Measurements from ENCODE around the gene GTSE1. TPM values are rescaled to one million over a fixed set of nuclear protein-coding genes. Genes with fewer than 3 reads are reported as not detected.
A peak's percentile ranks its signal among the peaks of the same experiment; 100 is the strongest.

Gene GTSE1
- total RNA-seq, 1 experiment from 2014 or later = 42.6 TPM

DNA sequence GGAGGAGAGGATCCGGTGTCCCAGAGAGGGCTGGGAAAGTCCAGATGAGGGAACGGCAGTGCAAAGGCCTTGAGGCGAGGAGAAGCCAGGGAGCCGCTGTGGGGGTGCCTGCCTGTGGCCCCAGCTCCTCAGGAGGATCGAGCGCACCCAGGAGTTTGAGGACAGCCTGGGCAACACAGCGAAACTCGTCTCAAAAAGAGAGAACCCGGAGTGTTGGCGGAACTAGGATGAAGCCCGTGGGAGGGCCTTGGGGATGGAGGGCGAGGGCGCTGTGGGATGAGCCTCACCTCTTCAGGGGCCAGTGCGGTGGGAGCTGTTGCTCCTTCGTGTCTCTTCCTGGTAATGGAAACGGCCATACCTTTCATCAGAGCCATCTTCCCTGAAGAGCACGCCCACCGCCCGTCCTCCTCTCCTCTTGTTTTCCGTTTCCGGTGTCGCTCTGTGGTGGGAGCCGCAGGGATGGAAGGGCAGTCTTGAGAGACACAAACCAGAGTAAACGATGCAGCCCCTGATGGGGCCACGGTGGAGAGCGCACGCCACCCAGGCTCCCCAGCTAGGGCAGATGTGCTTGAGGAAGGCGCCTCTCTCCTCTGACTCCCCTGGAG is 54.6 kb downstream of the GTSE1 start:
- Mint-ChIP-seq H3K36me3 (ENCODE audit: insufficient read depth in 1 of 3, low read depth in 3 of 3) (peaks cover 29 to 90% (median 73%) of the 10 kb centered on the region in 3 experiments; a peak in 6 of 7 replicates), H3K4me1 (no peaks in the 10 kb centered on the region), H3K9me3 (no peaks in the 10 kb centered on the region), H3K27ac (peak overlapping the region; percentile 28 to 82 (median 48); a peak in 3 of 7 replicates), H3K4me3 (no peak overlapping the region), H3K27me3 (ENCODE audit: low read depth) (no peaks in the 10 kb centered on the region)
- H3K9me3 ChIP-seq (ENCODE audit: control insufficient read depth, low read depth, low read length) = no peaks in the 10 kb centered on the region
- no peak overlapping the region for H2BK15ac ChIP-seq (ENCODE audit: low read depth, low read length)
- H3K4me1 ChIP-seq (ENCODE audit: insufficient read depth, low read length) = no peaks in the 10 kb centered on the region
- H2BK20ac ChIP-seq (ENCODE audit: low read depth, low read length, poor library complexity, severe bottlenecking) = no peak overlapping the region
- H2BK5ac ChIP-seq (ENCODE audit: insufficient read length, low read length) = no peak overlapping the region
- H3K79me2 ChIP-seq (ENCODE audit: insufficient read depth, low read length) = 0 out of 2 replicates have a peak, but pooled peaks cover 2% of the 10 kb centered on the region
- H3T11ph ChIP-seq (ENCODE audit: low read length) = no peak overlapping the region
- no peak overlapping the region for H4K5ac ChIP-seq (ENCODE audit: insufficient read length, low read depth, low read length)
- TF ChIP-seq, protein P1, sequence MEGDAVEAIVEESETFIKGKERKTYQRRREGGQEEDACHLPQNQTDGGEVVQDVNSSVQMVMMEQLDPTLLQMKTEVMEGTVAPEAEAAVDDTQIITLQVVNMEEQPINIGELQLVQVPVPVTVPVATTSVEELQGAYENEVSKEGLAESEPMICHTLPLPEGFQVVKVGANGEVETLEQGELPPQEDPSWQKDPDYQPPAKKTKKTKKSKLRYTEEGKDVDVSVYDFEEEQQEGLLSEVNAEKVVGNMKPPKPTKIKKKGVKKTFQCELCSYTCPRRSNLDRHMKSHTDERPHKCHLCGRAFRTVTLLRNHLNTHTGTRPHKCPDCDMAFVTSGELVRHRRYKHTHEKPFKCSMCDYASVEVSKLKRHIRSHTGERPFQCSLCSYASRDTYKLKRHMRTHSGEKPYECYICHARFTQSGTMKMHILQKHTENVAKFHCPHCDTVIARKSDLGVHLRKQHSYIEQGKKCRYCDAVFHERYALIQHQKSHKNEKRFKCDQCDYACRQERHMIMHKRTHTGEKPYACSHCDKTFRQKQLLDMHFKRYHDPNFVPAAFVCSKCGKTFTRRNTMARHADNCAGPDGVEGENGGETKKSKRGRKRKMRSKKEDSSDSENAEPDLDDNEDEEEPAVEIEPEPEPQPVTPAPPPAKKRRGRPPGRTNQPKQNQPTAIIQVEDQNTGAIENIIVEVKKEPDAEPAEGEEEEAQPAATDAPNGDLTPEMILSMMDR (conservative IDR thresholded peaks at IDR 0.05) = no peak
- no peak overlapping the region for H3K4me2 ChIP-seq (ENCODE audit: insufficient read depth, insufficient read length, low read length)
- H3K14ac ChIP-seq (ENCODE audit: insufficient read depth, low read length) = no peak overlapping the region
- H3K4ac ChIP-seq (ENCODE audit: low read depth, low read length) = no peak overlapping the region
- H3K79me1 ChIP-seq (ENCODE audit: insufficient read depth, low read depth, low read length, poor library complexity, severe bottlenecking) = no peaks in the 10 kb centered on the region
- no CpG with 5 or more reads among the region's 28 CpGs for WGBS (ENCODE audit: extremely low coverage, insufficient read length, low lambda C conversion rate)
- no peak overlapping the region for H2AFZ ChIP-seq (ENCODE audit: low read length)
- no peak overlapping the region for H3K9ac ChIP-seq (ENCODE audit: extremely low read depth, insufficient read length, low read length)
- H2AK5ac ChIP-seq (ENCODE audit: insufficient read length, low read length) = no peak overlapping the region
- no peak overlapping the region for H3K56ac ChIP-seq (ENCODE audit: insufficient read length, low read depth, low read length)
- no peak overlapping the region for H4K91ac ChIP-seq (ENCODE audit: insufficient read length, low read depth, low read length)
- H3K23ac ChIP-seq (ENCODE audit: insufficient read length, low read depth, low read length) = no peak overlapping the region
- no peak overlapping the region for H2BK12ac ChIP-seq (ENCODE audit: insufficient read length, low read depth, low read length)
- no peak overlapping the region for H2BK120ac ChIP-seq (ENCODE audit: low read depth, low read length, poor library complexity, severe bottlenecking)
- H3K23me2 ChIP-seq (ENCODE audit: insufficient read length, low read depth, low read length, poor library complexity, severe bottlenecking) = no peaks in the 10 kb centered on the region
- no peak overlapping the region for H3K27ac ChIP-seq (ENCODE audit: insufficient read length, low read depth, low read length)
- H4K8ac ChIP-seq (replicated peaks; ENCODE audit: insufficient read length, low read depth, low read length) = no peak overlapping the region
- H3K27me3 ChIP-seq (ENCODE audit: insufficient read depth, low read length) = no peaks in the 10 kb centered on the region
- peaks cover 5% of the 10 kb centered on the region for H4K20me1 ChIP-seq (ENCODE audit: control insufficient read depth, insufficient read depth, insufficient read length)
- DNase-seq = no peak
- H3K18ac ChIP-seq (ENCODE audit: insufficient read length, low read depth, low read length) = no peak overlapping the region

All from H9 (cell line).